ENCODE data around the gene MBTPS1. TPM values are rescaled to one million over a fixed set of nuclear protein-coding genes. Genes with fewer than 3 reads are reported as not detected.

Gene MBTPS1
- total RNA-seq, 1 experiment from 2014 or later: 46.9 TPM

- TF ChIP-seq ZNF532 (CRISPR knock-in tag; IDR thresholded peaks at IDR 0.05; ENCODE audit: borderline replicate concordance) (no peak), OVOL2 (CRISPR knock-in tag; IDR thresholded peaks at IDR 0.05; ENCODE audit: borderline replicate concordance) (no peak), FOXP4 (CRISPR knock-in tag; IDR thresholded peaks at IDR 0.05) (no peak), RORB (CRISPR knock-in tag; IDR thresholded peaks at IDR 0.05) (no peak), ZNF317 (CRISPR knock-in tag; IDR thresholded peaks at IDR 0.05; ENCODE audit: borderline replicate concordance, low read depth) (no peak), E2F1 (CRISPR knock-in tag; IDR thresholded peaks at IDR 0.05) (no peak), CREB1 (CRISPR knock-in tag; IDR thresholded peaks at IDR 0.05) (no peak), TP53 (CRISPR knock-in tag; IDR thresholded peaks at IDR 0.05) (no peak), STAT6 (CRISPR knock-in tag; conservative IDR thresholded peaks at IDR 0.05; ENCODE audit: low read depth) (no peak), NR1H2 (CRISPR knock-in tag; IDR thresholded peaks at IDR 0.05) (no peak)
Observed at GRCh38 chr16:84021488-84021887, 95.3 kb downstream of the MBTPS1 start (continued).

- Mint-ChIP-seq H3K4me3 (no peak overlapping the region), H3K36me3 (peaks cover 14% of the 10 kb centered on the region), H3K4me1 (peaks cover 11% of the 10 kb centered on the region), H3K27ac (no peak overlapping the region), H3K27me3 (ENCODE audit: low read depth) (peaks cover 18% of the 10 kb centered on the region), H3K9me3 (peaks cover 15% of the 10 kb centered on the region)
- ATAC-seq (no peak), DNase-seq (ENCODE audit: low spot score) (no peak)
- ChIA-PET POLR2A (no interaction called here), CTCF (interaction anchor here (0.8 kb wide), 1 partner anchor 23 kb away, joined by 3 read pairs; no protein-coding TSS in a partner anchor)
- TF ChIP-seq USF1 (CRISPR knock-in tag; IDR thresholded peaks at IDR 0.05) (no peak), ETV6 (CRISPR knock-in tag; IDR thresholded peaks at IDR 0.05) (no peak), MXD4 (CRISPR knock-in tag; IDR thresholded peaks at IDR 0.05; ENCODE audit: borderline replicate concordance) (no peak), ZNF416 (CRISPR knock-in tag; IDR thresholded peaks at IDR 0.05) (no peak), JUN (CRISPR knock-in tag; IDR thresholded peaks at IDR 0.05) (no peak), FOXP1 (CRISPR knock-in tag; IDR thresholded peaks at IDR 0.05; ENCODE audit: borderline replicate concordance) (no peak), IRF2 (CRISPR knock-in tag; IDR thresholded peaks at IDR 0.05; ENCODE audit: borderline replicate concordance, low read depth) (no peak), ZBTB21 (CRISPR knock-in tag; IDR thresholded peaks at IDR 0.05; ENCODE audit: borderline replicate concordance) (no peak), MLX (CRISPR knock-in tag; IDR thresholded peaks at IDR 0.05) (no peak)
Observed at GRCh38 chr16:84020353-84020752, 96.4 kb downstream of the MBTPS1 start.
